NCI-H510A treated with DMSO at 0.1 percent for 48 hours (cell line): ENCODE data around the gene TSHZ2.
A peak's percentile ranks its signal among the peaks of the same experiment; 100 is the strongest.

Source experiments
- DNase-seq: peaks from one replicate; lab custom pipeline; 2025; lab: John Stamatoyannopoulos, UW

TSHZ2 gene

DNA sequence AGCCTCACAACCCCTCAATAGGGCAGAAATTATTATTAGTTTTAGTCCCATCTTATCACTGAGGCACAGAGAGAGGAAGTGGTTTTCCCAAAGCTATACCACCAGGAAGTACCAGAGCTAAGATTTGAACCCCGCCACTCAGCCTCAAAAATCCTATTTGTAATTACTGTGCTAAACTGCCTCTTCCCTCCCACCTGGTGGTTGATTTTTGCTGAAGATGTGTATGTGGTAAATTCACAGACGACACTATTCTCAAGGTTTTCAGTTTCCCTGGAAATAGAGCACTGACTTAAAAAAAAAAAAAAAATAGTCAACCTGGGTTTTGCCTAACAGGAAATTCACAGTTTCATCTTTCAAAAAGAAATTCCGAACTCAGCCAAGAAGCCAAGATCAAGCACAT is 57.9 kb downstream of the TSHZ2 start:
- DNase-seq = no peak

DNA sequence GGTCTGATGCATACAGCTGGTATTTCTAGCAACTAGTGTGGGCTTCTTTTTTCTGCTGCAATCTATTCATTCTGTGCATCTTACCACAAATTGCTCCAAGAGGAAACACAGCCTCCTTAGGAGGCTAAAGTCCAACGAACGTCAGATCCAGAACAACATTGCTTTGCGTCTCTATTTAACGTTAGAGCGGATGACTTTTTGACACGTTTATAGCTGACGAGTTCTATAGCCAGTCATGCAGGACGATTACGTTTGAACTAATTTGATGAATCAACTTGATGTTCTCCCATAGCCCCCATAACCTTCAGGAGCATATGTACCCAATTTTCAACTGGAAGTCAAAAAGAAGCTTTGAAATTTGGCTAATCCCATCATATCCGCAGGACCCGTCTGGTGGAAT is 59.9 kb downstream of the TSHZ2 start:
- no peak for DNase-seq

- DNase-seq = no peak
Observed at GRCh38 chr20:53032478-53032932, 60.3 kb downstream of the TSHZ2 start.

DNA sequence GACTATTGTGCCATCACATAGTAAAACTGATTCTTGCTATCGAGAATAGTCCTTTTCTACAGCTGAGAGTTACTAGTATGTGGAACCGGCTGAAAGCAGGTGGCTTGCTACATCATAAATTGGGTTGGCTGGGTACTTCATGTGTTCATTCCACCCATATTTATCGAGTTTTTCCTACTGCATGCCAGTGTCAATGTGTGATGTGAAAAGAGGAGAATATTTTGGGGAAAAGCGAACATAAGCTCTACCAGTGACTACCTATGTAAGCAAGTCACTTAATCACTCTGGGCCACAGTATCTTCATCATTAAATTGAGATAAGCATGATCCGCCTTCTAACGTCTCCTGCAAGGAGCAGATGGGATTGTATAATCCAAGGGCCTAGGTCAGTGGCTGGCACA is 61.0 kb downstream of the TSHZ2 start:
- no peak for DNase-seq

DNA sequence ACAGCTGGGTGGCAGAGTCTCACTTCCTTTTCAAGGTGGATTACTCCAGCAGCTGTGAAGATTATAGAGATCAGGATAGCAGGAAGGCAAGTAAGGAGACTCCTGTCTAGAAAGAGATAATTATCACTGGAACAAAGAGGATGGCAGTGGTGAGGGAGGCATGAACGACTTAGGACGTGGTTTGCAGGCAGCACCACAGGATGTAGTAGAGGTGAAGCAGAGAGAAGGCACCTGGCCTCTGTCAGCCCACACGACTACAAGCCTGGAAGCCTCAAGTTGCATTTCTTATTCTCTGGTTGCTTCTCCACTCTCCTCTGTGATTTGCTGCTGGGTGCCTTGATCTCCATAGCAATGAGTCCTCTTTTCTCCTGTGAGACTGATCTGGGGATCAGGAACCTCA is 62.7 kb downstream of the TSHZ2 start:
- peak; percentile 50 for DNase-seq

DNA sequence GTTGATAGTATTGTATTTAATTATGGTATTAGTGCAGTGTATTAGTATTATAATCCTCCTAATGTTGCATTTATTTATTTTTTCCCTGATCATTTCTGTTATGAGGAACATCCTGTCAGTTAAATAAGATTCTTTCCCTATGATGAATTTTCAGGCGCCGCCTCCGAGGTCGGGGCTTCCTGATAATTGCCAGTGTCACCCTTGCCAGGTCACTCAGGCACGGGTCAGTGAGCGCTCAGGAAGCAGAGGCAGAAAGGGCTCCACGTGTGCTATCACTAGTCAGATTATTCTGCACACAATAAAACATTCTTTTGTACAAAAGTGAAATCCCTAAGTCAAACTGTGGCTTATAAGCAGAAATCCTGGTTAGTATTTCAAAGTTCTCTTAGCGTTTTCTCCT is 64.8 kb downstream of the TSHZ2 start:
- DNase-seq = peak; percentile 34

DNA sequence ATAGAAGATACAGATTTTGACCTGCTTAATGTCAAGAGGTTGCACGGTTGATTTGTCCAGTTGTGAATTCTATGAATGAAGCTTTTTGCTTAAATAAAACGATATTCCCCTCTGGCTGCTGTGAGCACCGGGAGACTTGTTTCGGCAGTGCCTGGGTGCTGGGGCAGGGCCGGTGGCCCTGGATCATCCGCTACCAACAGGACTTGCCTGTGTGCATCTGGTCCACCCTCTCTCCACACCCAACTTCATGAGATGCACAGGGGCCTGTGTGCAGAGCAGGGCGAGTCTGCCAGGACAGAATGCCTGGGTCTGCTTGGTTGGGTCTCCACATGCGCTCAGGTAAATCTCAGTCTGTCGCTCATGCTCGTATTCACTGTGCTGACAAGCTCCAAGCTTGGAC is 65.5 kb downstream of the TSHZ2 start:
- no peak for DNase-seq

DNA sequence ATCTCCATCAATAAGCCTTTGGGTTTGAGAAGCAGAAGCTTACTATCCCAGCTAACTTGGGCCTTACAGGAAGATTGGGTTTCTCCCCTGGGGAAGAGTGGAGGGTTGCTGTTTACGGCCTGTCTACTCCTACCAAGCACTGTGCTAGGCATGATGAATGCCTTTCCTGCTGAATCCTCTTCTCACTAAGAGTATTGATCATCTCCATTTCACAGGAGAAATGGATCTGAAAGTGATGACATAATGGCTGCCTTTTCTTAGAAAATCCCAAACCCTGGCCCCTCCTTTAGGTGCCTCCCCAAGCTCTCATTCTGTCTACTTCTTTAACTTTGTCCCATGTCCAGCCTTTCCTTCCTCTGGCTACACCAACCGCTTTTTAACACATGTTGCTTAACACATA is 66.1 kb downstream of the TSHZ2 start:
- DNase-seq = no peak

DNA sequence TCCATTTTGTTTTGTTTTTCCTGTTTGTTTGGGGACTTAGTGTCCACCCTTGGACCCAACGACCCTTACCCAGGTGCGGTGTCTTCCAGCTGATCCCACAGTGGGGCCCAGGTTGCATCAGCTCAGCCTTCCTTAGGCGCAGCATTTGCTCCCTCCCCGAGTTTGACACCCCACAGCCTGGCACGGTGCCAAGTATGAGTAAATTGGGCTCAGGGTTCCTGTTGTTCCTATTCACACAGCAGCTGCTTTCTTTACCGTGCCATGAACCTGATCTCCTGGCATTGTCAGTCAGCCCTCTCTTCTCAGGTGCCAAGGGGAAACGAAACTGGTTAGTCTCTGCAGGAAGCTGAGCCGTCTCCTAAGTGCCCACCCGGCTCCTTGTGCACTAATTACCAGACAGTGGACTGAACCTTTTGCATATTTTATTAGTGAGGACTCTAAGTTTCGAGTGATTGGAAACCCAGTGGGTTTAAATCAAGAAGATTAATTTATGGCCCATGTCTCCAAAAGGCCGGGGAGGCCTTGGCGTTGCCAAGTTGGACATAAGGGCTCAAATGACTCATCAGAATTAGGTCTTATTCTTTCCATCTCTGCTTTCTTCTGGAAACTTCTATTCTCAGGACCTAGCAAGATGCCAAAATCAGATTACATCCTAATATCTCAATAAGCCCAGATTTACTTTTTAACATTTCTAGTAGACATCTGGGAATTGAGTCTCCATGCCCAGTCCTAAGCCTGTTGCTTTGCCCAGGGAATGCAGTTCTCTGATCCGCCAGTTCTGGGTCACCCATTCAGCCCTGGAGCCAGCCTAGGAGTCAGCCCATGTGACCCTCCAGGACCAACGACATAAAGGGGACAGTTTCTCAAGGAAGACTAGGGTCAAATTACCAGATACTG is 68.8 kb downstream of the TSHZ2 start:
- peak; percentile 89 for DNase-seq

GRCh38 chr20:53042521-53042920 is 70.4 kb downstream of the TSHZ2 start:
- DNase-seq = no peak

- DNase-seq = no peak
Observed at GRCh38 chr20:53044296-53044695, 72.1 kb downstream of the TSHZ2 start.

GRCh38 chr20:53045941-53046340 is 73.8 kb downstream of the TSHZ2 start:
- no peak for DNase-seq

DNA sequence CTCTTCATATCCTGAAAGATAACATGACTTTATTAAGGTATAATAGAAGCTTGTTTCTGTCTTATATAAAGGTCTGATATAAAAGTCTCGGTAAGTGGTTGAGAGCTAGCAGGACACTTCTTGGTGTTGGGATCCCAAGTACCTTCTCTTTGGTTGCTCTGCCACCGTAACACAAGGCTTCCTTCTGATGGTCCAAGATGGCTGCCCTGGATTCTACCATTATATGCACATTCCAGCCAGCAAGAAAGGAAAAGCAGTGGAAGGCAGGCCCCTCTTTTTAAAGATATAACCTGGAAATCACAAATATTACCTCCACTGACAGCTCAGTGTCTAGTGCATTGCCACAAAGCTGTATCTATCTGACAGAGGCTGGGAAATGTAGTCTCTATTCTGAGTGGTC is 75.0 kb downstream of the TSHZ2 start:
- DNase-seq = no peak

DNA sequence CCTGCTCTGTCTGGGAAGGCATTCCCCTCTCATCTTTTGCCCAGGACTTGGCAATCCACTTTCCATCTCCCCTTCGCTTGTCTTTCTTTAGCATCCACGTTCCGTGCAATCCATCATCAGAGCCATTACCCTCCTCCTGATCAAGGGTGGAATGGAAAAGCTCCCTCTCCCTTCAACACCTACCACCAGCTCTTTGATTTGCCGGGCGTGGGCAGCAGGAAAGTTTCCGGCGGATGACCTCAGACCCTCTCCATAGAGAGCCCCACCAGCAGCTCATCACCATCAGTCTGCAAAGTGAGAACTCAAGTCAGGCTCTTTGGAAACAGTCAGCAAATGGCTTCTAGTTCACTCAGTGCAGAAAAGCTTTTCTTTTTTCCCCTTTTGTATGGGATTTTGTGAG is 76.2 kb downstream of the TSHZ2 start:
- no peak for DNase-seq

GRCh38 chr20:53050338-53050737 is 78.2 kb downstream of the TSHZ2 start:
- no peak for DNase-seq

DNA sequence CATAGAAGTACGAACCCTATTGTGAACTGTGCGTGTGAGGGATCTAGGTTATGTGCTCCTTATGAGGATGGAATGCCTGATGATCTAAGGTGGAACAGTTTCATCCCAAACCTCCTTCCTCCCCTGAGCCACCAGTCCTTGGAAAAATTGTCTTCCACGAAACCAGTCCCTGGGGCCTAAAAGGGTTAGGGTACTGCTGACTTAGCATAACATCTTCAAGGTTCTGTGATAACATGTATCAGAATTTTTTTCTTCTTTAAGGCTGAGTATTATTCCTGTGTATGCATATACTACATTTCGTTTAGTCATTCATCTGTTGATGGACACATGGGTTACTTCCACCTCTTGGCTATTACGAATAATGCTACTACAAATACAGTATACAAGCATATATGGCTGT is 80.2 kb downstream of the TSHZ2 start:
- DNase-seq = no peak

DNA sequence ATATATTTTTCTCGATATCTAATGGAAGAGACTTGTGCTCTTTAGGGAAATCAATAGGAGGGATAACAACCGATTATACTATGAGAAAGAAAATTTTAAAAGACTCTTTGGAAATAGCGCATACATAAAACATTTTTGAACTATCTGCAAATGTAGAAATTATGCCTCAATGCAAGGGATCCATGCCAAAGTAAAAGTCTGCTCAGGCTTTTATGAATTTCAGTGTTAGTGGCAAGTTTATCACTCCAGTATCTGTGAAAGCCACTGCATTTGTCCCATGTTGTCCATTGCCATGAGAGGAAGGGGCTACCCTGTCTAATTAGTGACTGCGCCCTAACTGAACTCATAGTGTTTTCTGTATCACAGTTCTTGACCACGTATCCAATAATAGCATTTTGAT is 81.4 kb downstream of the TSHZ2 start:
- DNase-seq = no peak

DNA sequence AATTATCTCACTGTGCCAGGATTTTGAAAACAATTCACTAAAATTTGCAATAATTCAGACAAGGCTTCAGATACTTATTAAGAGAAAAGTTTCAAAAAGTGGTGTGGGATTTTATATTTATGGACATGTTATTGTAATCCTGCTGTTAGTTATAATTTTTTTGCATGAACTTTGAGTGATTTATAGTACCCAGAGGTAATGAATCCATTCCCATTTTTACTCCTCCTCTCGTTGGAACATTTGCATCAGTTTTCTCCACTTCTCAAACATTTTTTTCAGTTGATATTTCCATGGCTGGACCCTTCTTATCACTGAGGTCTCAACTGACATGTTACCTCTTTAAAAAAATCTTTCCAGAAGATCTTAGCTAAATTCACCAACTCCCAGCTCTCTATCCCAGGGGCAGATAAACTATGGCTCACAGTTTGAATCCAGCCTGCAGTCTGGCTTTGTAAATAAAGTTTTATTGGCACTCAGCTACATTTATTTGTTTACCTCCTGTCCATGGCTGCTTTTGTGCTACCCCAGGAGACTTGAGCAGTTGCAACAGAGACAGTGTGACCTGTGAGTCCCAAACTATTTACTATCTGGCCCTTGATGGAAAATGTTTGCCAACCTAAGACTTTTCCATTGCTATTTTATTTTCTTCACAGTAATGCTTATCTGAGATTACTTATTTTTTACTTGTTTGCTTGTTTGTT is 83.4 kb downstream of the TSHZ2 start:
- no peak for DNase-seq

- DNase-seq = no peak
Observed at GRCh38 chr20:53057579-53057978, 85.4 kb downstream of the TSHZ2 start.

DNA sequence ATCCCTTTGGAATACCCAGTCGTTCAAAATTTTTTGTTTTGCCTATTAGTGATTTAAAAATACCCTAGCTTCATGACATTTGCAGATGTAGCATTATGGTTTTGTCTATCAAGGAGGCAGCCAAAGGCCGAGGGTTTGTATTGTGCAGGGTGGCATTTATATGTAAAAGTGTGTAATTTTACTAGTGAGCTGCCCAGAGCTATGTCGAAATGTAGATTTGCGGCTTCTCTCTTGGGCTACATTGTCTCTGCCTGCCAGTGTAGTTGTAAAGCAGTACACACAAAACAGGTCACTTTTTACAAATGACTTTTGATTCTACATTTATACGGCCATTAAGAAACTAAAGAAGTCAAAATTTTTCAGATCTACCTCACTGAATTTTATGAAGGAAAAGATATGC is 87.7 kb downstream of the TSHZ2 start:
- DNase-seq = no peak

DNA sequence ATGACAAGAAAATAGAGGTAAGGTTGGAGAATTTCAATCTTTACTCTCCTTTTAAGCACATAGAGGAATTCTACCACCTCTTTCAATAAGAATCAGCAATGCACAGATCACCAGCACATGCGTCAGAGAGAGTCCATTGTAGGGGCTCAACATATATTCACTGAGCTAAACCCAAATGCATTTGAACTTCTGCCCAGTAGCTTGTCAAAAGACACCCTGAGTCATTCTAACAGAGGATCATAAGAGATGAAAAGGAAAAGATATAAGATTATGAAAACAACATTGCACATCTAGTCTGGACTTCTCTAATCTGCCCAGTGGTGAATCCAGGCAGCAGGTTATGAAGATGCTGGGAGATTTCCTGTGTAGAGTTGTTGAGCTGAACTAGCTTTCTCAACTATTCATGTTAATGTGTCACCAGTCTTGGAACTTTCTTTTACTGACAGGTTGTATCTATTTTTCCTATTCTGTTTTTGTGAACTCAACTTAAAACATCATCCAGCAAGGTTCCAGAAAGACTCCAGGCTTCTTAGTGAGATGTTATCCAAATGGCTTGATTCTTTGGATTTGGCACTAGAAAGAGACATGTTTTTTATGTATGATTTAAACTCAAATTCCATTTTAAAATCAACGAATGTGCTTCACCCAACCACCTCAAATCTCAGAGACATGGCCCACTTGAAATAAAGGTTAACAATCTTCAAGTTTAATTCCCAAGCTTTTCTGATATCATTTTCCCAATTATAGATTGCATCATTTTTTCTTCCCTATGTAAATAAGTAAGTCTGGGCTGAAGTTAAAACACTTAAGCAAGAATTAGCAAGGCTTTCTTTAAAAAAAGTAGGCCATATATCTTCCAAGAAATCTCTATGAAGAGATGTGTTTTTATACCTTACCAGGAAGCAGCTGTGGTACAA is 89.3 kb downstream of the TSHZ2 start:
- no peak for DNase-seq

- no peak for DNase-seq
Observed at GRCh38 chr20:53064935-53065334, 92.8 kb downstream of the TSHZ2 start.
